Stimulated activated CD8-positive, alpha-beta memory T cell treated with anti-CD3 and anti-CD28 coated beads, Interleukin-7, amount 100 ng/mL, for 4 hours (primary cell): Measurements from ENCODE around the gene PLXNA2.

ENCODE experiments used
- DNase-seq, 2 donors: peaks; one replicate each; pipeline ENCODE4 v3.0.0-alpha.2; 2020; ENCODE audit warnings: low read depth in 2 of 2

Gene PLXNA2

GRCh38 chr1:208027861-208028260 lies 216.3 kb downstream of the PLXNA2 start:
- DNase-seq = no peak

DNA sequence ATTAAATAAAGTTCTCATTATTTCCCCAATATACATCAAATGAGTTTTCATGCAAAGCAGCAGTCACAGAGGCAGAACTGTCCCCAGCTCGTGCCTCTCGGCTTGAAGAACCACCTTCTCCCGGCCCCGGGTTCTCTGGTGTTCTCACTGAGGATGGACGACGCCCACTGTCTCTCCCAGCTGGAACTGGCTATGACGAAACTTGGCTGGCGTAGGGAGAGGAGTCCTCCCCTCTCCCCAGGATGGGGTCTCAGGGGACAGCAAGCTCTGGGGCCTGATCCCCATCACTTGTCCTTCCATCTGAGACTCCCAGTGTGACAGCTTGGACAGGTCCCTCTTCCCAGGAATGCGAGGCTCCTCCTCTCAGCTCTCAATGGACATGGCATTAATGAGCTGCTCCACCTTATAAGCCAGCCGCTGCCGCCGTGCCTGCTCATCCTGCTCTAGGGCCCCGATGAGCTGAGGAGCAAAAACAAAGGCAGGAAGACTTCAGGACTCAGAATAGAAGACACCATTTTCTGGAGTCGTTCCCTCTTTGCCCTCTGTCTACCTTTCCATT lies 217.2 kb downstream of the PLXNA2 start:
- DNase-seq = no peak

- no peak for DNase-seq
These were observed 219.2 kb downstream of the PLXNA2 start for GRCh38 chr1:208025031-208025430.

- no peak for DNase-seq
These were observed 219.8 kb downstream of the PLXNA2 start for GRCh38 chr1:208024406-208024805.

- no peak for DNase-seq
These were observed 224.9 kb downstream of the PLXNA2 start for GRCh38 chr1:208019257-208019656.

- DNase-seq = no peak
These were observed 228.9 kb downstream of the PLXNA2 start for GRCh38 chr1:208015255-208015654.

DNA sequence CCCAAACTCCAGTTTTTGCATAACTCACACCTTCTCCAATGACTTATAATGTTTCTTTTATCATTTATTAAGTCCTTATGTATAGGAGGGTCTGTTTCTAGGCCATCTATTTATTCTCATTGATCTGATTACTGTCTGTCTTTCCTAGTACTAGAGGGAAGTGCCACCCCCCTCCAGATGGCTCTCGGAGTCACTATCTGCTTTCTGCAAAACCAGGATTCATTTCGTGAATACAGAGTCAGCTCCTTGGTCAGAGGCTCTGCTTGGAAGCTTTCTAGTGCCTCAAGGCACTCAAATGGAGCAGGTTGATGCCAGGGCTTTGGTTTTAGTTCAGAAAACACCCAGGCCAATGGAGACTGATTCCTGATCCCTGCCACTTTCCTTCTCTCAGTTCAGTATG lies 231.0 kb downstream of the PLXNA2 start:
- no peak for DNase-seq

GRCh38 chr1:208012721-208013120 lies 231.5 kb downstream of the PLXNA2 start:
- no peak for DNase-seq

DNA sequence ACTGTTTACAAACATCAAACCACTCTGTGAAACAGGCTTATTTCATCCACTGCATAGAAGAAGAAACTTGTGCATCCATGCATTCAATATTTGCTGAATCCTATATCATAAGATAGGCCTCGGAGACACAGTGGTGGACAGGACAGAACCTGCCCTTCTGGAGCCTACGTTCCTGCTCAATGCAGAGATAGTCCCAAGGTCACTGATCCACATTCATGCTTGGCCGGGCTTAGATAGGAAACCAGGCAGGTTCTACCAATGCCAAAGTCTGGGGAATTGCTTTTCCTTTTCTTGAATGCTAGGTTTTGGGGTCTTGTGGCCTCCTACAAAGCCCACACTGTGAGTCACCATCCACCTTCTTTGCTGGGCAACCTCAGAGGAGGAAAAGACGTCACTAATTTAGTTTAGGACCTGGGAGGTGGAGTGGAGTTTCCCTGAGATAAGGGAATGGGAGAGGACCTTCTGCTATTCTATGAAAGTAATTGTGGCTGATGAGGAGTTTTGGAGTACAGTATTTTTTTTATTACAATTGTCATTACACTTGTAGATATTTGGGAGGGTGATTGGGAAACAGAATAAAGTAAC lies 233.6 kb downstream of the PLXNA2 start:
- no peak for DNase-seq

DNA sequence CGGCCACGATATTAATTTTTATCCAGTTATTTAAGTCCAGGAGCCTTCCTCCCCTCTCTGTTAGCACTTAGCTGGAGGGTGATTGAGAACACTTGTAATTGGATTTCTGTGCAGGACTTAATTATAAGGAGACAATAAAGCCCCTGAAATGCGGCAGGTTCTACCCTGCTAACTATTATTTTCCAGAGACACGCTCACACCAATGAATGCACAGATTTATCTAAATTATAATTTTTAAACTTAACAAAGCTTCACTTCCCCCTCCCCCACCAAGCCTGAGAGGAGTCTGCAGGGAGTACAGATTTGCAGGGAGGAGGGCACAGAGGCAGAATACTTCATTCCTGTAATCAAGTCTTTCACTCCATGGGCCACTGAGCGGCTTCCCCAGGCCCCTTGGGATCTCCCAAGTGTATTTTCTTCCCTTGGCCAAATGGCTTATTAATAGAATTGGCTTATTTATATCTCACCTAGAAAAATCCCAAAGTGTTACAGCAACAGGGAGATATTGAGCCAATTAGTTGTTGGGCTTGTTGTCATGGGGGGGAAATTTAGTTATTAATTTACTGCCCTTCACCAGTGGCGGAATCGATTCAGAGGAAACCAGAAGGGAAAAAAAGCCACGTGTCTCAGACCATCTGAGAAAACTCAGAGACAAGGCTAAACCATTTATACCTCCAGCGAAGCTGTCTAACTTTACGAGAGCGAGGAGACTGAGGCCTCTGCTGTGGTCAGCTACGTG lies 234.3 kb downstream of the PLXNA2 start:
- DNase-seq = no peak

GRCh38 chr1:208009303-208009702 lies 234.9 kb downstream of the PLXNA2 start:
- no peak for DNase-seq

DNA sequence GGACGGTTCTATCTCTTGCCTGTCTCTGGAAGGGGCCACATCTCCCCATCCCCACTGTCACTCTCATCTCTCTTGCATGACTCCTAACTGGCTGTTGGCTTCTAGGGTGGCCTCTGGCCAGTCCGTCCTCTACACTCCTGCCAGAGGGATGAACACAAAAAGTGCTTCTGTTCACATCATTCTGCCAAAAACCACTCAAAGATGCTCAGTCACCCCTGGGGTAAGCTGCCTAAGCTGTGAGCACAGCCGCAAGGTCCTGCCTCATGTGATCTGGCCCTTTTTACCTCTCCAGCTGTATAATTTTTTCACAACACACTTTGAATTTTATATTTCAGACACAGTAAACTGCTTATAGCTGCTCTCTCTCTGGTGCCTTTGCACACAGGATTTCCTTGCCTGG lies 235.7 kb downstream of the PLXNA2 start:
- no peak for DNase-seq

DNA sequence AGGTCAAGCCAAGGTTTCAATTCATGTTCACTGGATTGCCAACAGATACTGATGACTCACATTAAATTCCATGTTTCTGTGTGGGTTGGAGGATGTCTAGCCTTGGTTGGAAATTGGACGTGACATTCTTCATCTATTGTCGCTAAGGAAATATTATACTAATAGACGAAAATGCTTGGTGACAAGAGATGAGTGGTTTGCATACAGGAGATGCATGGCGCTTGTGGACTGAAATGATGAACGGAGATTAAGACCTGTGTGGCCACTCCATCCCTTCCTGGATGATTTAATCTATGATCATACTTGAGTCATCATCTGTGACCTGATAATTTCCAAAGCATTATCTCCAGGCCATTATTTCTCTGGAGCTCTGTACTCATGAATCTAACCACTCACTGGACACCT lies 236.2 kb downstream of the PLXNA2 start:
- DNase-seq = no peak

DNA sequence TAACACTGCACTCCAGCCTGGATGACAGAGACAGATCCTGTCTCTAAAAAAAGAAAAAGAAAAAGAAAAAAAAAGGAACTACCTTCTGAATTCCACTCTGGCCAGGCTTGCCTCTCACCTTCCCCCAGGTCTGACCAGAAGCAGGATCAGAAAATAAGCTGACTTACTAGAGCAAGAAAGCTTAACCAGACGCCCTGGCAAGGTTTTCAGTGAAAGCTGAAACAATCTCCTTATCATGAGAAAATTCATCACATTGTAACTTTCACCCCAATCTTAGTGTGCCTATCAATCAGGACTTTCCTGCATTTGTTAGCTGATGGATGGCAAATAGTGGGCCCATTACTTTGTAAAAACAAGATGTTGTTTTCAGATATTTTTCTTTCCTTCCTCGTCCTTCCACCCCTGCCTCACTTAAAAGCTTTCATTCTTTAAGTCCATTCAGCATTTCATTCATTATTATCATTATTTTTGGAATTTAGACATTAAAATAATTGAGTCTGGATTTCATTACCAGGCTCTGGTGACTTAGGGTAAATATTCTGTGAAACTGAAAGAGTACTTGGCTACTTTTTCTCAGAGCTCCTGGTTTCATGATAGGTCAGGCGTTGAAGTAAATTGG lies 236.8 kb downstream of the PLXNA2 start:
- DNase-seq = no peak

GRCh38 chr1:208006258-208006920 lies 237.8 kb downstream of the PLXNA2 start:
- DNase-seq = no peak

DNA sequence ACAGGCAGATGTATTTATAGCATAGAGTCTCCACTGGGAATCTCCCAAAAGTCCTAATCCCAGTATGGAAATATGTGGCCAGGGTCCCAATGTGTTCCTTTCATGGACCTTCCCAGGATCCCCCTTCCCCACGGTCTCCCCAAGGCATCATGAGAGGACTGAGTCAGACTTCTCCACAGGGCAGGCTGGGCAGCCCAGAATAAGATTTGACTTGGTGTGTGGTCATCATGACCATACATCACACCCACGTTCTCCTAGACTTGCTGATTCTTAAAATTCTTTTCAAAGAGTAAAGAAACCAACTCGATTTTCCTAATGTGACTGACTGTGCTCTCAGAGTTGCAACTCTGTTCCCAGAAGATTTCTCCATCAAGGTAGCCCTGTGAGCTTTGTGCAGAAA lies 239.3 kb downstream of the PLXNA2 start:
- DNase-seq = no peak

DNA sequence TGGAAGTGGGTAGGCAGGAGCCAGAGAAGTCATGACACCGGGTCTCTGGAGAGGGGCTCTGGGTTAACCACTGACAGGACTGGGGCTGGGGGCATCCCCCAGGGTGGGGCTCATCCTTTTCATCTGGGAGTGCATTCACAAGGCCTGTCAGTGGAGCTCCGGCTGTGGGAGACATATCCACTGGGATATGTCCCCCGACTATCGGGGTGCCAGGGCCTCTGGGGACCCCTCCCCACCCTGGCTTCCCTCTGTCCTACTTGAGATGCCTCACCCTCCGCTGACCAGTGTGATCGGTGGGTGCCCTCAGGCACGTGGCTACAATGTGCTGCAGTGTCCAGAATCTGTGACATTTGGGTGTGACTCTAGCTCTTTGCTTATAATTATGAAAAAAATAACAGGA lies 240.9 kb downstream of the PLXNA2 start:
- no peak for DNase-seq

DNA sequence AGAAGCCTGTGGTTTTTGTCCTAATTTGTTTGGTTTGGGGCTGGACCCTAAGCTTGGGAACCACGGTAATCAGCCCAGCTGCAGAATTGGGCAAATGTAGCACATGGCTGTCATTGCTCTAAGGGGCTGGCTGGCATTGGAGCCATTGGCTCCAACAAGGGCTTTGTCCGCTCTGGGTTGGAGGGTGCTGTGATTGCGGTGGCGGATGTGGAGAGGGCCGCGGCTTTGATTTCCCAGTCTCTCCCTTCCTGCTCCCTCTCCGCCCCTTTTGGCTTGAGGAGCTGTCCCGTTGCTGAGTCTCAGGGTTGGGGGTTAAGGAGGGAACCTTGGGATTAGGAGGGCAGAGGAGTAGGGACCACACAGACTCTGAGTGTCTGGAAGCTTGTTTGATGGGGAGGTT lies 241.5 kb downstream of the PLXNA2 start:
- no peak for DNase-seq

- no peak for DNase-seq
These were observed 242.1 kb downstream of the PLXNA2 start for GRCh38 chr1:208002078-208002477.

DNA sequence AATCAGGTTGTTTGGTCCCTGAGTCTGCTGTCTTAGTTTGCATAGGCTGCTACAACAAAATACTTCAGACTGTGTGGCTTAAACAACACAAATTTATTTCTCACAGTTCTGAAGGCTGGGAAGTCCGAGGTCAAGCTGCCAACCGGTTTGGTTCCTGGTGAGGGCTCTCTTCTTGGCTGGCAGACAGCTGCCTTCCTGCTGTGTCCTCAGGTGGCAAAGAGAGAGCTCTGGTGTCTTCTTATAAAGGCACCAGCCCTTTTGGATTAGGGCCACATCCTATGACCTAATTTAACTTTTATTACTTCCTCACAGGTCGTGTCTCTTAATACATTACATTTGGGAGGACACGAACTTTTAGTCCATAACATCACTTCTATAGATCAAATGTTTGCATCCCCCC lies 243.7 kb downstream of the PLXNA2 start:
- DNase-seq = no peak

DNA sequence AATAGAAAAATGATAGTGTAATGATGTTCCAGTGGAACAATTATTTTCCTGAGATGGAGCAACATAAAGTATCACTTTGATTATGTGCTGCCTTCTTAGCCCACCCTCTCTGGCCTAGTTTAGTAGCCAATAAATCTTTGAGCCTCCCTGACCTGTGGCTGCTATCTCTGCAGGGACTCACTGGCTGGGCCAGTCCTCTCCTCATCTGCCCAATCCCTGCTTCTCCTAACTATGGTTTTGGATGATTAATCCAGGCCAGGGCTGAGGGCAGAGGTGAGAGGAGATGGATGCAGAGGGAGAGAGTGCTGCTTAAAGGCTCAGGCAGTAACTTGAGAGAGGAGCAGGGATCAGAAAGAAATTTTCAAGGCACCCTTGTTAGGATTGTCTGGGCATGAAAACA lies 244.2 kb downstream of the PLXNA2 start:
- no peak for DNase-seq

- DNase-seq = no peak
These were observed 244.8 kb downstream of the PLXNA2 start for GRCh38 chr1:207999274-207999915.
